Limb (tissue), 2 donors: Measurements from ENCODE around the gene CDKL1.
"Not testable (repeated sequence)": the region's sequence is repeated elsewhere in the genome, so short reads cannot be mapped to it uniquely, and the experiment has no call there.

ENCODE experiments used
- DNase-seq, 2 donors: peaks; one replicate each; pipeline ENCODE4 v3.0.0-alpha.2; 2016; ENCODE audit errors: extremely low spot score in 2 of 2

The CDKL1 gene

DNA sequence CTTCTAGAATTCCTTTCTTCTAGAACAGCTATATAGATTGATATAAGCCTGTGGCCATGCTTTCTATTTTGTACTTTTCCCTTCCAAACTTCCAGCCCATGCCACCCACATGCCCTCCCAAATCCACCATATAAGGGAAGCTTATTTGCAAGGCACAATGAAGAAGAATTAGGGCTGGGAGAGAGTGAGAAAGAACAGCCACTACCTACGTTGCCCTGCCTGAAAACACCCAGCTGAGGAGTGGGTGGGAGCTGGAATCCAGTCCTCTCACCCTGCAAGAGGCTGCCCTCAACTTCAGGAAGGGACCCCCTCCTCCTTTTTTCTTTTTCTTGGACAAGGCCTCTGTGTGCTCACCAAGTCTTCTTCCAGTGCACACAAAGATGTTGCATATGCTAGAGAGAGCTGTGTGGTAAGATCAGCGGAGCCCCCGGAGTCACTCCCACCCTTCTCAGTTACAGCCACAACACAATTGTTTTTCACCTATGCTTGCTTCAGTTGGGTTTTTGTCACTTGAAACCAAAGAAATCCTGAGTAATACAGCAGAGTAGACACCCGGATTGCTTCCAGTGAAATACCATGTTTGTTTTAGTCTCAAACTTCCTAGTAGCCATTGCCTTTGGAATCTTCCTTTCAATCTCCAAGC is 38.8 kb downstream of the CDKL1 start:
- no peak for DNase-seq

- DNase-seq = no peak
These were observed 39.6 kb downstream of the CDKL1 start for GRCh38 chr14:50357124-50357523.

GRCh38 chr14:50356283-50356682 is 40.4 kb downstream of the CDKL1 start:
- not testable (repeated sequence) for DNase-seq

- no peak for DNase-seq
These were observed 41.0 kb downstream of the CDKL1 start for GRCh38 chr14:50355692-50356091.

DNA sequence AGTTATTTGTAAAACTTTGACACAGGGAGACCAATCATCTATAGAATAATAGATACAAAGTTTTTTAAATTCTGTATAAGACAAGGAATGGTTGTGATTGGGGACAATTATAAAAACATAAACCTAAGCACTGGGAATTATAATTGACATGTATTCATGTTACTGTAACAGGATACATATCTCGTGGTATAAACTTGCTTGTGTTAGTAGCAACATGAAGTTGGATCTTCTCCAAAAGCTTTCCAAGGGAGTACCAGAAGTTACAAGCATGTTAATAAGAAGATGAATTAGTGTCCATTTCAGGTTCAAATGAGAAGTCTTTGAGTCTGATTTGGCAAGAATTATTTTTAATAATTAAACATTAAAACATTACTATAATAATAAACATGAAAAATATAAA is 42.2 kb downstream of the CDKL1 start:
- peak in 1 of 2 donors; percentile 32 for DNase-seq

DNA sequence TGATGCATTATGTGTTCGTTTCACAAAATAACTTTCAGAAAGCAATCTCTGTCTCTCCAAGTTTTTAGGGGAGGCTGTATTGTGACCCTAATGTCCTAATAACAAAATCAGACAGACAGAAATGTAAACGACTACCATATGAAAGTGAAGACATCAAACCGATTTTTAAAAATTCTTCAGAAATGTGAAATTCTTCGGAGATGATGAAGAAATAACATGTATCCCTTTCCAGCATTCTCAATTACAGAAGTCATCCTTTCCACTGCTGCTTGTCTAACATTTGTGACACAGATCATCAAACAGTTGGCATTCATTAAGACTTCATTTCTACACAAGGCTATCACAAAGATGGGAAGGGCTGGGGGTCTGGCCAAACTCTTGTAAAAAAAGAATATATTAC is 43.6 kb downstream of the CDKL1 start:
- DNase-seq = no peak

DNA sequence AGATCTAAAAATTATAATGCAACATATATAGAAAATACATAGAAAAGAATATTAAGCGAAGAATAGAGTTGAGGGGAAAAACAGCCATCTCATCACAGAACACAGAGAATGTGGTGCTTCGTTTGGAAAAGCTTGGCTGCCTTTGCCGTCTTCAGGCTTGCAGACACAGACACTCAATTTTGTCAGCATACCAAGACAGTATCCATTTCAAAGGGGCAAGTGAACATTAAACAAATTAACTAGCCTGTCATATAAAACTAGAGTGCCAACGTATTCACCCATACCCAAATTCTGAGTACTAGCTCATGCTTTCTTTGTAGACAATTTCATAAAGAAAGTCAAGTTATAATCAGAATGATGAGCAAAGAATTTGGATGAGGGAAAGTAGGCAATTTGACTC is 44.1 kb downstream of the CDKL1 start:
- DNase-seq = no peak

- DNase-seq = no peak
These were observed 45.7 kb downstream of the CDKL1 start for GRCh38 chr14:50350975-50351374.

DNA sequence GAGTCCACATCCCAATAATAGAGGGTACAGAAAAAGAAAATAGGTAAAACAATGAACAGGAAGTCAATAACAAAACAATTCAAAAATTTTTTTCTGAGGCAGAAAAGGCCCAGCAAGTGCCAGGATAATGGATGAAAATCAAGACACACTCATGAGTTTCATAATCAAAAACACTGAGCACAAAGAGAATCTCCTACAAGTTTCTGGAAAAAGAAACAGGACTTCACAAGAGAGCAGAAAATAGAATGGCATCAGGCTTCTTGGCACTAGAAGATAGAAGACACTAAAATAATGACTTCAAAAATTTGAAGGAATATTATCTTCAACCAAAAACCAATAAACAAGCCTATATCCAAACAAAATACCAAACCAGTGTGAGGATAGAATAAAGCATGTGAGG is 47.7 kb downstream of the CDKL1 start:
- no peak for DNase-seq

- no peak for DNase-seq
These were observed 49.2 kb downstream of the CDKL1 start for GRCh38 chr14:50347521-50347920.

GRCh38 chr14:50345846-50346422 is 50.7 kb downstream of the CDKL1 start:
- no peak for DNase-seq

DNA sequence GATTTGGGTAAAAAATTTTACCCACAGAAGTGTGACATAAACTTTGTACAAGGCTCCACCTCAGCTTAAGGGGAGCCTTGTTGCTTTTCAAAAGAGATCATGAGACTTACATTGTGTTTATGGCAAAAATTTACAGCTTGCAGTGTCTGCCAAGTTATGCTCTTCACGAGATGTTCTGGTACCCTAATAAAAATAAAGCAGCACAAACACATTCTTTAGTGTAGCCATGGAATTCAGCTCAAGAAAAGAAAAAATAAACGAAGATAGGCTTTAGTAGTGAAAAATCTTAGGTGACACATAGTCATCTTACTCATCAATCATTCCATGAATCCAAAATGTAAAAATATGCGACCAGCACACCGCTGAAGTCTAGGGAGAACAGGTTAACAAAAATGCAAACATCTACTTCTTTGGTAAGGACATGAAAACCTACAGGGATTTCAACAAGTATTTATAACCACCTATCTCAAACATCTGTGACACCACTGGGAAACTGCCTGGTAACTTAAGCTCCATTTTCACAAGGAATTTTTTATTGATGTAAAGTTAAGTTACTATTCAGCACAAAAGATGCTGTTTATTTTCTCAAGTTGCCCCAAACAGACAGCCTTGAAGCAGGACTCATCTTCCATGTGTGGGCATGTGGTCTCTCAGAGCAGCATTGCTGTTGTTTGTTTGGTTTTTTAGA is 51.7 kb downstream of the CDKL1 start:
- no peak for DNase-seq

- DNase-seq = no peak
These were observed 52.4 kb downstream of the CDKL1 start for GRCh38 chr14:50344116-50344775.

DNA sequence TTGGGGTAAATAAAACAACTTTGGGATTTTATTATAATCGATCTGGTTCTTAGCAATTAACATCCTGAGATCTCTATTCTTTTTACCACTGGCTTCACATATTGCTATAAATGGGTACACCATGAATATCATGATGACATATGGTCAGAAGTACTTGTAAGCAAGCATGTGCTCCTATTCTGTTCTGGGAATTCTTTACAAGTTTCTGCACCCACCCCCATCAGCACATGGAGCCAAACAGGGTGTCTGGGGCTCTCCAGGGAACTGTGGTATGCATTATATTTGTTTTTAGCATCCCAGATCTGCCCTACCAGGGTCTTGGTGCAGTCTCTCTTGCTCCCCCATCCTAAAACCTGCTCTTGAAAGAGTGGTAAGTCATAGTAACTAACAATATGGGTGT is 53.2 kb downstream of the CDKL1 start:
- no peak for DNase-seq

GRCh38 chr14:50342221-50343078 is 54.2 kb downstream of the CDKL1 start:
- no peak for DNase-seq

DNA sequence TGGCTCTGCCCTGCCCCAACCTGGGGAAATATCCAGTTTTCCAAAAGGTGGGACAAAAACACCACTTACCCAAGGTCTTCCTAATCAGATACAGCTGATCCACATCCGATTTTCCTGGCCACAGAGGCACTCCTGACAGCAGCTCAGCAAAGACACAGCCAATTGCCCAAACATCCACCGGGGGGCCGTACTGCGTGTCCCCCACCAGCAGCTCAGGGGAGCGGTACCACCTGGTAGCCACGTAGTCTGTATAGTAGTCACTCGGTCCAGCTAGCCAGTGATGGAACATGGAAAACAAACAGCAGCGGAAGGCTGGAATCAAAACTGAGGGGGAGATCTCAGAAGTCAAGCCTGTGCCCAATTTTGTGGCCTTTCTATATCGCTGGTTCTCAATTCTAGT is 55.7 kb downstream of the CDKL1 start:
- no peak for DNase-seq

- DNase-seq = no peak
These were observed 56.6 kb downstream of the CDKL1 start for GRCh38 chr14:50340045-50340444.

DNA sequence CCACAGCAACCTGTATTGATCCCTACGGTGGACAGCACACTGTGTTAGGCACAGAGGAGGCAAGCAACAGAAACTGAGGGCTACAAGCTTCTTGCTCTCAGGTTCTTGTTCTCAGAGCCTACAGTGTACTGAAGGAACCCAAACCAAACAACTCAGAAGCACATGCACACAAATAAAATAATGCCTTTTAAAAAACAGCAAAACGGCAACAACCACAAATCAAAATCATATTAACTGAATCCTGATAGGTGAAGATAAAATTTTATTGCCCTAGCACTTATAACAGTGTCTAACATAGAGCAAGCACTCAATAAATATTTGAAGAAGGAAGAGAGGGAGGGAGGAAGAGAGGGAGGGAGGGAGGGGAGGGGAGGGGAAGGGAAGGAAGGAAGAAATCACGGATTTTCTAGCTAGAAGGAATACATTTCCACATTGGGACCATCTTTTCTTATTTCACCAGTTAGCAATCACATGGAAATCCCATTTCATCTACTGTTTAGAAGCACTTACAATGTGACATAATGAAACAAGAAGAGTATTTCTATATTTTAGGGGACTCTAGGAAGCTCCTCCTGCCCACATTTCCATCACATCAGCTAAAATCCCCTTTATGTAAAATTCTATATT is 57.4 kb downstream of the CDKL1 start:
- no peak for DNase-seq

DNA sequence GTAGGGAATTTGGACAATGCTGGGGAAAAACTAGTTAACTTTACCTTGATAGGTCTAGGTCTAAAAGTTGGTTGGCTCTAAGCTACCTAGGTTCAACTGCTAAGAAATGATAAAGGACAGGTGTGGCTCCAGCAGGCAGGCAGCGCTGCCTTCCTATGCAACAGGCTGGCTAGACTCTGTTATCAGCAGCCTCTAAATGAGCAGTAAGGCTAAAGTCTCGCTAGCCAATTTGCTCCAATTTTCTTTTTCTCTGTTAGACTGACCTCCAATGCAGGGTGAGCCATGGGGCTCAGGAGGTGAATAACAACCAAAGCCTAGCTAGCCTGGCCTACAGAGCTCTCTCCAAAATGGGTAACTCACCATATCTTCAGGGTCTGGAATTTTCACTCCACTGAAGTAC is 58.1 kb downstream of the CDKL1 start:
- DNase-seq = no peak

DNA sequence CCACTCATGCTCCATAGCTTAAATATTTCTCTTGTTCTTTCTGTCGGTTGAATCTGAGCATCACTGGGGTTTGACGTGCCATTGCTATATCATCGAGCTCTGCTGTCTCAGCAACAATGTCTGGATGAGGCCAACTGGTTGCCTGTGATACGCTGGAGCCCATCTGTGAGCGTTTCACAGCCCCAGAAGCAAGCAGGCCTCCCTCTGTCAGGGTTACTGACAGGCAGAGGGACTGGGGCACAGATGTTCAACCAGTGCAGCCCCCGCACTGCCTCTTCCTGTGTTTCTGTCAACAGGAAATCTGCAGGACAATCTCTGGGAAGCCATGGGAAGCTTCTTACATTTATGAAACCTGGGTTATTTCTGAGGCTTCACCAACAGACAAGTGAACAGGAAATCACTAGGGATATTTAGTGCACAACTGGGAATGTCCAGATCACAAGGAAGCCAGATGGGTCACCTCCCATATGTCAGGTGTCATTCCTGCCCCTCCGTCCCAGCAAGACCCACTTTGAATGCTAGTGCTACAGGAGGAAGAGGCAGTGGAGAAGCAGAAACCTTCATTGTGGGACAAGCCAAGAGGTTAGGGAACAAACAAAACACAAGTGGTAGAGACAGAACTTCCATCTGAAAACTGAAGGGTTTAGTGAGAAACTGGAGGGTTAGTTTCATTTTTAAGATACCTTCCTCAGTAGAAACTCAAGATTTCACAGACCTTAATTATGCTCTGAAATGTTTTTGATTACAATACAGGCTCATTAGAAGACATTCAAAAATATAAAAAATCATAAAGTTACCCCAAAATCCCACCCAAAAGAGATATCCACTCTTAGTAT is 60.5 kb downstream of the CDKL1 start:
- DNase-seq = peak; percentile 51 to 65
